HG03060 (cell line): ENCODE results near the gene GYPB.
"Not testable (repeated sequence)": the region's sequence is repeated elsewhere in the genome, so short reads cannot be mapped to it uniquely, and the experiment has no call there.

Experiments
- ATAC-seq: cut with Tn5 transposase; IDR thresholded peaks from one replicate; pipeline ENCODE4 v1.9.1; 2021; ENCODE audit warnings: low read depth, moderate number of reproducible peaks; ENCODE audit not compliant: unreplicated experiment

GYPB gene

GRCh38 chr4:144016057-144016605 is 3.0 kb downstream of the GYPB start:
- not testable (repeated sequence) for ATAC-seq

GRCh38 chr4:144014808-144015207 is 4.4 kb downstream of the GYPB start:
- no peak for ATAC-seq

GRCh38 chr4:144008602-144009001 is 10.6 kb downstream of the GYPB start:
- not testable (repeated sequence) for ATAC-seq

- not testable (repeated sequence) for ATAC-seq
These were observed 11.2 kb downstream of the GYPB start for GRCh38 chr4:144007960-144008359.

- ATAC-seq, result not testable (repeated sequence)
These were observed 12.9 kb downstream of the GYPB start for GRCh38 chr4:144006200-144006803.

- ATAC-seq, result not testable (repeated sequence)
These were observed 13.6 kb downstream of the GYPB start for GRCh38 chr4:144005558-144005953.

GRCh38 chr4:144004868-144005557 is 14.2 kb downstream of the GYPB start:
- ATAC-seq, result not testable (repeated sequence)

- ATAC-seq, result not testable (repeated sequence)
These were observed 15.3 kb downstream of the GYPB start for GRCh38 chr4:144003890-144004265.

- ATAC-seq, result not testable (repeated sequence)
These were observed 15.8 kb downstream of the GYPB start for GRCh38 chr4:144003205-144003889.

- not testable (repeated sequence) for ATAC-seq
These were observed 18.7 kb downstream of the GYPB start for GRCh38 chr4:144000331-144000995.

- not testable (repeated sequence) for ATAC-seq
These were observed 23.0 kb downstream of the GYPB start for GRCh38 chr4:143996193-143996592.

- not testable (repeated sequence) for ATAC-seq
These were observed 27.4 kb downstream of the GYPB start for GRCh38 chr4:143991761-143992160.

- ATAC-seq, result not testable (repeated sequence)
These were observed 28.5 kb downstream of the GYPB start for GRCh38 chr4:143990717-143991116.

- ATAC-seq, result no peak
These were observed 33.0 kb downstream of the GYPB start for GRCh38 chr4:143986180-143986579.

- ATAC-seq, result not testable (repeated sequence)
These were observed 38.4 kb downstream of the GYPB start for GRCh38 chr4:143980776-143981175.

GRCh38 chr4:143975527-143975926 is 43.7 kb downstream of the GYPB start:
- not testable (repeated sequence) for ATAC-seq

- ATAC-seq, result not testable (repeated sequence)
These were observed 45.2 kb downstream of the GYPB start for GRCh38 chr4:143974021-143974420.

GRCh38 chr4:143961075-143961474 is 58.1 kb downstream of the GYPB start:
- no peak for ATAC-seq

- not testable (repeated sequence) for ATAC-seq
These were observed 63.9 kb downstream of the GYPB start for GRCh38 chr4:143955306-143955705.

GRCh38 chr4:143951458-143951972 is 67.7 kb downstream of the GYPB start:
- not testable (repeated sequence) for ATAC-seq
